ACC112 (cell line): ENCODE measurements around the gene CHMP6.

Experiments
- H2AFZ ChIP-seq: fragments of 200-600 bp; sonication (generic); one replicate; pipeline ENCODE4 v1.6.0; 2017; ENCODE audit warnings: antibody characterized with exemption, low read length; ENCODE audit not compliant: unreplicated experiment
- H3K27ac ChIP-seq: fragments of 200-600 bp; sonication (generic); 2 replicates; pipeline ENCODE4 v1.5.1; 2014; ENCODE audit warnings: low read depth, mild to moderate bottlenecking, antibody characterized with exemption, low read length, moderate library complexity
- H3K27me3 ChIP-seq: fragments of 200-600 bp; sonication (generic); 2 replicates; pipeline ENCODE4 v1.6.1; 2014; ENCODE audit warnings: mild to moderate bottlenecking, antibody characterized with exemption, low read length, moderate library complexity, mixed read lengths; ENCODE audit not compliant: insufficient read depth
- H3K36me3 ChIP-seq: fragments of 200-600 bp; sonication (generic); 2 replicates; pipeline ENCODE4 v1.6.1; 2016; ENCODE audit warnings: mild to moderate bottlenecking, antibody characterized with exemption, low read length, moderate library complexity, mixed read lengths; ENCODE audit not compliant: insufficient read depth
- H3K4me1 ChIP-seq: fragments of 200-600 bp; sonication (generic); one replicate; pipeline ENCODE4 v1.6.1; 2016; ENCODE audit warnings: low read length, mixed read lengths; ENCODE audit not compliant: insufficient read depth, unreplicated experiment, control insufficient read depth
- H3K4me3 ChIP-seq: fragments of 200-600 bp; sonication (generic); 2 replicates; pipeline ENCODE4 v1.5.1; 2014; ENCODE audit warnings: mild to moderate bottlenecking, low read depth, low read length
- H3K79me2 ChIP-seq: fragments of 200-600 bp; sonication (generic); one replicate; pipeline ENCODE4 v1.6.0; 2016; ENCODE audit warnings: low read length; ENCODE audit not compliant: control insufficient read depth, unreplicated experiment, insufficient read depth

Gene CHMP6

DNA sequence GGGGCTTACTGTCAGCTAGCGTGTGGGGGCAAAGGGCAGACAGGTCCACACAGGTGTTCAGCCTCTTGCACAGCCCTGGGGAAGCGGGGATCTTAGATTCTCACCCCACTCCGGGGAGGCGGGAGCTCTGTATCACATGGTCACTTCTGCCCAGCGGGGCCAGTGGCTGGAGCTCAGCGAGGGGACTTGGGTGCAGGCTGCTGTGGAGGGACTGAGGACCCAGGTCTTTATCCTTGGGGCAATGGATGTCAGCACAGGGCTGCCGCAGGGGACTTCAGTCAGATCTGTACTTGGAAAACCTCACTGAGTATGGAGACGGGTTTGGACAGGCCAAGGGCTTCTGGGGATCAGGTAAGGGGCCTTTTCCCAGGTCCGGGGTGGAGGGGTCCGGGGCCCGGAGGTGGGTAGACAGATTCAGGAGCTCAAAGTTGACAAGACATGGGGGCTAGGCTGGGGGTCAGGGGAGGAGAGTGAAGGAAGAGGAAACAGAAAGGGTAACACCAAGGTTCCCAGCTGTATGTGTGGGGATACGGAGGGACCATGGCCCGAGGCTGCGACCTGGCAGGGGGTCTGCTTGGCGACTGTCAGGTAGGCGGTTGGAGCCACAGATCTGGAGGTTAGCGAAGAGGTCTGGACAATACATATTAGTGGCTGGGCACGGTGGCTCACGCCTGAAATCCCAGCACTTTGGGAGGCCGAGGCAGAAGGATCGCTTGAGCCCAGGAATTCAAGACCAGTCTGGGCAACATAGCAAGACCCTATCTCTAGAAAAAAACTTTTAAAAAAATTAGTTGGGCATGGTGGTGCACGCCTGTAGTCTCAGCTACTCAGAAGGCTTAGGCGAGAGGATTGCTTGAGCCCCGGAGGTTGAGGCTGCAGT is 28.2 kb downstream of the CHMP6 start:
- Histone ChIP-seq H3K4me1 (peaks cover 20% of the 10 kb centered on the region), H2AFZ (no peak overlapping the region), H3K27me3 (peaks cover under 1% of the 10 kb centered on the region; the same call in 1 of the 2 replicates), H3K27ac (no peak overlapping the region), H3K36me3 (no peaks in the 10 kb centered on the region), H3K79me2 (no peaks in the 10 kb centered on the region), H3K4me3 (no peak overlapping the region)

- H3K79me2 ChIP-seq: no peaks in the 10 kb centered on the region
- H3K4me3 ChIP-seq: no peak overlapping the region
- H3K27me3 ChIP-seq: peaks cover 6% of the 10 kb centered on the region
- H3K4me1 ChIP-seq: peaks cover 20% of the 10 kb centered on the region
- H3K27ac ChIP-seq: no peak overlapping the region
- H3K36me3 ChIP-seq: no peaks in the 10 kb centered on the region
- H2AFZ ChIP-seq: no peak overlapping the region
These were observed 28.8 kb downstream of the CHMP6 start for GRCh38 chr17:81020443-81020766.

DNA sequence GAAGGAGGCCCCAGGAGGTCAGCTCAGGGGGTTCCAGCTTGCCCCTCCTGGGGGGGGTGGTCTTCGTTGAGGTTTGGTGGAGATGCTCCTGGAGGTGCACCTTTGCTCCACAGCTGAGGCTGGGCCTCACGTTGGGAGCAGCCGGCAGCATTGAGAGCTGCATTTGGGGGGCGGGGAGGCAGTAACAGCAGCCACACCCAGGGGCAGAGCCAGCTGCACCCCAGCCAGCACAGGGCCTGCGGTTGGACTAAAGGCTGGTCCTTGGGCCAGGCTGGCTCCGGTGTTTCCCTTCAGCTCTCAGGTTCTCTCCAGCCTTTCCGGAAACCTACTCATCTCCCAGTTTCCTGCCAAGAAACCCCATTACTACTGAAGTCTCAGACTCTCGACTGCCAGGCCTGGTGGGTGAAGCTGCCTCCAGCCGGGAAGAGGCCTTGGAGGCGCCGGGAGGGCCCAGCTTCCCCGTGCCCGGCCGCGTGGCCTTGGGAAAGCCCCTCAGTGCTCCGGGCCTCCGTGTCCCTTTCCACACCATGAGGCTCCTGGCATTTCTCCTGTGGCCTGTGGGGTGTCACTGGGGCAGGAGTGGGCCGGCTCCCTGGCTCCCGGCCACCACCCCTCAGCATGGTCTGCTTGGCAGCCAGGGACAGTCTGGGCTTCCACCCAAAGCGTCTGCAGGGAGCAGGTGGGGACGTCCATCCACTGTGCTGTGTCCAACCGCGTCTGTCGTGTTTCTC is 29.3 kb downstream of the CHMP6 start:
- Histone ChIP-seq H2AFZ (peak overlapping the region; percentile 39), H3K27ac (no peak overlapping the region), H3K4me3 (no peak overlapping the region), H3K36me3 (no peaks in the 10 kb centered on the region), H3K79me2 (no peaks in the 10 kb centered on the region), H3K4me1 (peaks cover 20% of the 10 kb centered on the region), H3K27me3 (peaks cover 12% of the 10 kb centered on the region)

DNA sequence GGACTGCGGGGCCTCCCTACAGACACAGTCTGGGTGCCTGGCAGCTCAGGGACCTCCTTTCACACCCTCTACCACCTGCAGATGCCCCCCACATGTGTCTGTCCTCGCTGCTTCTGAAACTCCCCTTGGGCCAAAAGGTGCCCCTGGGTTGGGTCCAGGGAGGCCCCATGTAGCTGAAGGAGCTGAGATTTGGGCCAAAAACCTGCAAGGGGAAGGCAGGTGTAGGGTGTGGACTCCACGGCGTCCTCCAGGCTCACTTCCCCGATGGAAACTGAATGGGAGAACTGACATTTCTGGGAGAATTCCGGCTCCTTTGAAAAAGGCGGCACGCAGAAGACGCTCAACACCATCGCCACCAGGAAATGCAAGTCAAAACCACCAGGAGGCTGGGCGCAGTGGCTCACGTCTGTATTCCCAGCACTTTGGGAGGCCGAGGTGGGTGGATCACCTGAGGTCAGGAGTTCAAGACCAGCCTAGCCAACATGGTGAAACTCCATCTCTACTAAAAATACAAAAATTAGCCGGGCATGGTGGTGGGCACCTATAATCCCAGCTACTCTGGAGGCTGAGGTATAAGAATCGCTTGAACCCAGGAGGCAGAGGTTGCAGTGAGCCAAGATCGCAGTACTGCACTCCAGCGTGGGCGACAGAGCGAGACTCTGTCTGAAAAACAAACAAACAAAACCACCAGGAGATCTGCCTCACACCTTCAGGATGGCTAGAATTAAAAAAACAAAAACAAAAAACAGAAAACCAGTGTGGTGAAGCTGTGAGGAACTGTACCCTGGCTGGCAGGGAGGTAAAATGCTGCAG is 30.1 kb downstream of the CHMP6 start:
- no peaks in the 10 kb centered on the region for H3K36me3 ChIP-seq
- no peak overlapping the region for H2AFZ ChIP-seq
- no peak overlapping the region for H3K27ac ChIP-seq
- peaks cover 20% of the 10 kb centered on the region for H3K4me1 ChIP-seq
- H3K27me3 ChIP-seq: peaks cover 20% of the 10 kb centered on the region
- no peak overlapping the region for H3K4me3 ChIP-seq
- H3K79me2 ChIP-seq: no peaks in the 10 kb centered on the region

GRCh38 chr17:81022344-81022676 is 30.7 kb downstream of the CHMP6 start:
- H3K27ac ChIP-seq: no peak overlapping the region
- H3K79me2 ChIP-seq: no peaks in the 10 kb centered on the region
- H3K4me3 ChIP-seq: no peak overlapping the region
- peaks cover 25% of the 10 kb centered on the region for H3K27me3 ChIP-seq
- H2AFZ ChIP-seq: no peak overlapping the region
- no peaks in the 10 kb centered on the region for H3K36me3 ChIP-seq
- peaks cover 20% of the 10 kb centered on the region for H3K4me1 ChIP-seq

GRCh38 chr17:81025065-81025740 is 33.6 kb downstream of the CHMP6 start:
- Histone ChIP-seq H2AFZ (no peak overlapping the region), H3K4me3 (no peak overlapping the region), H3K79me2 (no peaks in the 10 kb centered on the region), H3K36me3 (no peaks in the 10 kb centered on the region), H3K27ac (no peak overlapping the region), H3K4me1 (peaks cover 9% of the 10 kb centered on the region), H3K27me3 (peaks cover 40% of the 10 kb centered on the region)

GRCh38 chr17:81025741-81026129 is 34.1 kb downstream of the CHMP6 start:
- Histone ChIP-seq H3K79me2 (no peaks in the 10 kb centered on the region), H3K4me3 (no peak overlapping the region), H3K27ac (no peak overlapping the region), H3K36me3 (no peaks in the 10 kb centered on the region), H3K4me1 (peaks cover 6% of the 10 kb centered on the region), H3K27me3 (peaks cover 40% of the 10 kb centered on the region), H2AFZ (no peak overlapping the region)

DNA sequence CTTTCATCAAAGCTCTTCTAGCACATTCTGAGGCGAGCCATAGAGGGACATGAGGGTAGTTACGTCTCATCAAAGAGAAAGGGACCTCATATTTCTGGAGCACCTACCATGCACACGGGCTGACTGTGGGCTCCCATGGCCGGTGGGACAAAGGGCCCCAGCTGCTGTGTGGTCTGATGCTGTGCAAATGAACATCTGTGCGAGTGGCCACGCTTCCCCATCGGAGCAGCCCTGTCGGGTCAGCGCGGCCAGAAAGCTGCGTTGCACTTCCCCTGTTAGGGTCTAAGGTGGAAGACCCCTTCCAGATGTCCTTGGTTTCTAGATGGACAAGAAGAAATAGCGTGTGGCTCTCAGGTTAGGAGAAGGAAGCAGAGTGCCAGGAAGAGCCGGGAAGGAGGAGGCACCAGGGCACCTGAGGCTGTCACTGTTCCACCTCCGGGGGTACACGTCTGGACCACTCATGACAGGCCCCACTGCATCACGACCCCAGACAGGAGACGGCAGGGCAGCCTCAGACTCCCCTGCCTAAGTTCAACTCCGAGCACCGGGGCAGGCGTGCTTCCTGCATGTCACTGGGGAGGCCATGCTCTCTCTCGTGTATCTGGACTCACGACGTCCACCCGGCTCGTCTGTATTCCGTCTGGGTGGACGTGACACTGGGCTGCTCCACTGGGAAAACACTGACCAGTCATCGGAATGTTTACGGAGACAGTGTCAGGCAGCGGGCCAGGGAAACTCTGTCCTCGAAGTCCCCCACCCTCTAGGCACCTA is 34.8 kb downstream of the CHMP6 start:
- no peaks in the 10 kb centered on the region for H3K79me2 ChIP-seq
- no peak overlapping the region for H2AFZ ChIP-seq
- H3K4me3 ChIP-seq: no peak overlapping the region
- no peaks in the 10 kb centered on the region for H3K4me1 ChIP-seq
- H3K36me3 ChIP-seq: no peaks in the 10 kb centered on the region
- H3K27ac ChIP-seq: no peak overlapping the region
- peaks cover 40% of the 10 kb centered on the region for H3K27me3 ChIP-seq

- H2AFZ ChIP-seq: no peak overlapping the region
- H3K36me3 ChIP-seq: no peaks in the 10 kb centered on the region
- no peaks in the 10 kb centered on the region for H3K4me1 ChIP-seq
- peaks cover 40% of the 10 kb centered on the region for H3K27me3 ChIP-seq
- no peaks in the 10 kb centered on the region for H3K79me2 ChIP-seq
- no peak overlapping the region for H3K27ac ChIP-seq
- no peak overlapping the region for H3K4me3 ChIP-seq
These were observed 35.4 kb downstream of the CHMP6 start for GRCh38 chr17:81027038-81027437.
